Upper lobe of left lung (tissue), 4 donors: ENCODE data around the gene PDZK1.

Experiments used
- CTCF ChIP-seq, 6 experiments: fragments of 450-650 bp in 4 of 6; fragments of 200-600 bp in 2 of 6; sonication (generic) in 2 of 6; IDR thresholded peaks; one replicate each; pipeline ENCODE4 v1.5.1; 2016 to 2019; ENCODE audit warnings: antibody characterized with exemption in 6 of 6
- EP300 ChIP-seq, 4 donors: sonication (generic); formaldehyde crosslinking; IDR thresholded peaks; one replicate each; pipeline ENCODE4 v1.5.1; 2017; ENCODE audit warnings: antibody characterized with exemption in 4 of 4, control low read depth in 2 of 4
- POLR2A ChIP-seq, 4 donors: fragments of 450-650 bp; IDR thresholded peaks; one replicate each; pipeline ENCODE4 v1.5.1; 2016 to 2017; ENCODE audit warnings: antibody characterized with exemption in 4 of 4, mild to moderate bottlenecking in 2 of 4

GRCh38 chr1:145730900-145731299, 23.7 kb upstream of the PDZK1 start:
- TF ChIP-seq EP300 (IDR thresholded peaks at IDR 0.05), result no peak
- TF ChIP-seq CTCF (IDR thresholded peaks at IDR 0.05), result no peak
- no peak for TF ChIP-seq POLR2A (IDR thresholded peaks at IDR 0.05)
